Thymus (tissue), 11 donors: Measurements from ENCODE around the gene TBC1D5. TPM values are rescaled to one million over a fixed set of nuclear protein-coding genes. Genes with fewer than 3 reads are reported as not detected.

Source experiments
- DNase-seq, 9 donors: peaks; one replicate each; pipeline ENCODE4 v3.0.0-alpha.2; 2013; ENCODE audit warnings: low spot score in 9 of 9, low read depth in 6 of 9, missing footprints in 1 of 9
- H3K27ac ChIP-seq, 2 donors: one replicate each; pipeline ENCODE4 v1.5.1; 2013; ENCODE audit warnings: control low read depth in 1 of 2, low read depth in 1 of 2, low read length in 1 of 2, mild to moderate bottlenecking in 1 of 2, moderate library complexity in 1 of 2
- H3K27me3 ChIP-seq, 2 donors: one replicate each; pipeline ENCODE4 v1.5.1; 2013; ENCODE audit warnings: low read length in 1 of 2; ENCODE audit not compliant: control insufficient read depth in 2 of 2, insufficient read depth in 1 of 2
- H3K36me3 ChIP-seq, 2 donors: one replicate each; pipeline ENCODE4 v1.5.1; 2013; ENCODE audit warnings: low read length in 1 of 2, mild to moderate bottlenecking in 1 of 2, moderate library complexity in 1 of 2; ENCODE audit not compliant: control insufficient read depth in 2 of 2, insufficient read depth in 2 of 2
- H3K4me1 ChIP-seq, 2 donors: one replicate each; pipeline ENCODE4 v1.5.1; 2013; ENCODE audit warnings: low read length in 2 of 2; ENCODE audit not compliant: control insufficient read depth in 2 of 2, insufficient read depth in 2 of 2
- H3K4me3 ChIP-seq, 2 donors: one replicate each; pipeline ENCODE4 v1.5.1; 2013; ENCODE audit warnings: low read length in 2 of 2, control low read depth in 1 of 2, mild to moderate bottlenecking in 1 of 2
- H3K9me3 ChIP-seq, 2 donors: one replicate each; pipeline ENCODE4 v1.5.1; 2013; ENCODE audit warnings: low read length in 1 of 2, mild to moderate bottlenecking in 1 of 2; ENCODE audit not compliant: control insufficient read depth in 2 of 2, insufficient read depth in 1 of 2
- WGBS: extraction: QIAGEN DNeasy Blood & Tissue Kit; methylation state at CpG from one replicate; pipeline ENCODE4 v1.1.7; 2013; 5-methylcytosine and 5-hydroxymethylcytosine counted together
- polyA plus RNA-seq: library from polyadenylated mRNA; stranded (reverse); fragments of 200-250 nt; gene quantifications from one replicate; pipeline ENCODE4 v1.2.3, GENCODE V29; 2013
- total RNA-seq: library from RNA; stranded (reverse); fragments of 120-200 nt; gene quantifications from one replicate; pipeline ENCODE4 v1.2.4, GENCODE V29; 2013
- donor health status: healthy.

TBC1D5 gene
- total and polyA plus RNA-seq, 2 donors = 8.9 to 37.3 TPM

- no peaks in the 10 kb centered on the region for H3K4me1 ChIP-seq
- no peaks in the 10 kb centered on the region for H3K27me3 ChIP-seq
- no peak overlapping the region for H3K27ac ChIP-seq
- 100% methylated on average over 2 of the region's 2 CpGs for WGBS
- no peak for DNase-seq
- H3K4me3 ChIP-seq = no peak overlapping the region
- H3K36me3 ChIP-seq = no peaks in the 10 kb centered on the region
- no peaks in the 10 kb centered on the region for H3K9me3 ChIP-seq
Measured at GRCh38 chr3:17219593-17219992, 522.8 kb downstream of the TBC1D5 start.

GRCh38 chr3:17218587-17218986 lies 523.8 kb downstream of the TBC1D5 start:
- H3K27me3 ChIP-seq = no peaks in the 10 kb centered on the region
- 47% methylated on average over 1 of the region's 1 CpG for WGBS
- no peaks in the 10 kb centered on the region for H3K9me3 ChIP-seq
- H3K4me3 ChIP-seq = no peak overlapping the region
- H3K4me1 ChIP-seq = no peaks in the 10 kb centered on the region
- no peak overlapping the region for H3K27ac ChIP-seq
- DNase-seq = no peak
- H3K36me3 ChIP-seq = no peaks in the 10 kb centered on the region

GRCh38 chr3:17217588-17217987 lies 524.8 kb downstream of the TBC1D5 start:
- Histone ChIP-seq H3K27ac (no peak overlapping the region), H3K4me3 (no peak overlapping the region), H3K36me3 (no peaks in the 10 kb centered on the region), H3K27me3 (no peaks in the 10 kb centered on the region), H3K4me1 (no peaks in the 10 kb centered on the region), H3K9me3 (no peaks in the 10 kb centered on the region)
- DNase-seq = no peak

GRCh38 chr3:17213102-17213501 lies 529.3 kb downstream of the TBC1D5 start:
- no peaks in the 10 kb centered on the region for H3K27me3 ChIP-seq
- no peaks in the 10 kb centered on the region for H3K4me1 ChIP-seq
- H3K27ac ChIP-seq = no peak overlapping the region
- no peaks in the 10 kb centered on the region for H3K9me3 ChIP-seq
- 99% methylated on average over 3 of the region's 3 CpGs for whole genome bisulfite sequencing
- H3K36me3 ChIP-seq = no peaks in the 10 kb centered on the region
- no peak for DNase-seq
- no peak overlapping the region for H3K4me3 ChIP-seq

GRCh38 chr3:17207979-17208378 lies 534.5 kb downstream of the TBC1D5 start:
- no peaks in the 10 kb centered on the region for H3K36me3 ChIP-seq
- no peaks in the 10 kb centered on the region for H3K4me1 ChIP-seq
- H3K9me3 ChIP-seq = peaks cover 0 to under 1% of the 10 kb centered on the region in 2 donors
- H3K27ac ChIP-seq = no peak overlapping the region
- WGBS = 98% methylated on average over 4 of the region's 4 CpGs
- DNase-seq = no peak
- H3K27me3 ChIP-seq = no peaks in the 10 kb centered on the region
- no peak overlapping the region for H3K4me3 ChIP-seq

GRCh38 chr3:17207019-17207418 lies 535.4 kb downstream of the TBC1D5 start:
- no peak overlapping the region for H3K4me3 ChIP-seq
- H3K27me3 ChIP-seq = no peaks in the 10 kb centered on the region
- peaks cover 2 to 8% of the 10 kb centered on the region in 2 donors for H3K9me3 ChIP-seq
- H3K27ac ChIP-seq = no peak overlapping the region
- no peak for DNase-seq
- H3K36me3 ChIP-seq = peaks cover 0 to 3% of the 10 kb centered on the region in 2 donors
- H3K4me1 ChIP-seq = no peaks in the 10 kb centered on the region

GRCh38 chr3:17204049-17204650 lies 538.3 kb downstream of the TBC1D5 start:
- Histone ChIP-seq H3K4me1 (no peaks in the 10 kb centered on the region), H3K4me3 (no peak overlapping the region), H3K27me3 (no peaks in the 10 kb centered on the region), H3K27ac (no peak overlapping the region), H3K36me3 (peaks cover 0 to 3% of the 10 kb centered on the region in 2 donors), H3K9me3 (peaks cover 2 to 8% of the 10 kb centered on the region in 2 donors)
- WGBS = 95% methylated on average over 3 of the region's 3 CpGs
- no peak for DNase-seq

- H3K27me3 ChIP-seq = no peaks in the 10 kb centered on the region
- H3K4me3 ChIP-seq = no peak overlapping the region
- DNase-seq = no peak
- WGBS = 97% methylated on average over 2 of the region's 2 CpGs
- H3K36me3 ChIP-seq = peaks cover 0 to 3% of the 10 kb centered on the region in 2 donors
- H3K4me1 ChIP-seq = no peaks in the 10 kb centered on the region
- H3K27ac ChIP-seq = no peak overlapping the region
- H3K9me3 ChIP-seq = peaks cover 2 to 8% of the 10 kb centered on the region in 2 donors
Measured at GRCh38 chr3:17201538-17201937, 540.9 kb downstream of the TBC1D5 start.

GRCh38 chr3:17195856-17196604 lies 546.4 kb downstream of the TBC1D5 start:
- Histone ChIP-seq H3K9me3 (no peaks in the 10 kb centered on the region), H3K4me3 (no peak overlapping the region), H3K36me3 (no peaks in the 10 kb centered on the region), H3K4me1 (peaks cover 0 to 4% of the 10 kb centered on the region in 2 donors), H3K27ac (no peak overlapping the region), H3K27me3 (no peaks in the 10 kb centered on the region)
- DNase-seq = peak in 1 of 9 donors; percentile 12
- 91% methylated on average over 5 of the region's 5 CpGs for WGBS
